HEK293 (cell line): ENCODE results near the gene ZDHHC13.

Source experiments
- CTCF ChIA-PET: fragments of 350-600 bp; formaldehyde crosslinking; extraction: SDS; loops from one replicate; lab custom pipeline; 2021; ENCODE audit warnings: antibody characterized with exemption; lab: Yijun Ruan, JAX
- POLR2A ChIA-PET: fragments of 300-600 bp; formaldehyde crosslinking; extraction: SDS; loops from one replicate; lab custom pipeline; 2020; ENCODE audit warnings: antibody characterized with exemption, inconsistent platforms; lab: Yijun Ruan, JAX
- H3K27ac ChIP-seq: fragments of 200-500 bp; sonication (Bioruptor generic); 2 replicates; pipeline ENCODE4 v1.5.1; 2014; ENCODE audit warnings: low read depth, low read length, control low read depth, inconsistent platforms; ENCODE audit errors: extremely low read depth
- H3K36me3 ChIP-seq, 2 experiments: fragments of 200-500 bp in 1 of 2; sonication (Bioruptor generic) in 1 of 2; 1 replicate in 1 of 2; 2 replicates in 1 of 2; pipeline ENCODE4 v1.5.1; 2014 to 2017; ENCODE audit warnings: inconsistent platforms in 2 of 2, low read length in 2 of 2; ENCODE audit not compliant: control insufficient read depth in 2 of 2, insufficient read depth in 1 of 2
- H3K4me1 ChIP-seq: fragments of 200-500 bp; sonication (Bioruptor generic); 2 replicates; pipeline ENCODE4 v1.5.1; 2014; ENCODE audit warnings: mild to moderate bottlenecking, low read length, inconsistent platforms; ENCODE audit not compliant: control insufficient read depth, insufficient read depth
- H3K4me3 ChIP-seq: 2 replicates; pipeline ENCODE4 v1.5.1; 2011; ENCODE audit warnings: low read depth, mild to moderate bottlenecking, control low read depth, low read length, moderate library complexity
- H3K9me3 ChIP-seq: fragments of 200-500 bp; sonication (Bioruptor generic); 2 replicates; pipeline ENCODE4 v1.5.1; 2014; ENCODE audit warnings: low read depth, low read length, inconsistent platforms; ENCODE audit not compliant: control insufficient read depth, insufficient read depth
- GLI2 ChIP-seq: fragments of 450-650 bp; formaldehyde crosslinking; IDR thresholded peaks from 2 replicates; pipeline ENCODE4; 2017; ENCODE audit warnings: missing biosample characterization, missing genetic modification characterization, low read depth, borderline replicate concordance
- HOXD13 ChIP-seq: sonication (generic); formaldehyde crosslinking; IDR thresholded peaks from 2 replicates; pipeline ENCODE4 v1.8.0; 2022; ENCODE audit warnings: missing genetic modification reagents, borderline replicate concordance
- OVOL3 ChIP-seq: fragments of 450-650 bp; formaldehyde crosslinking; IDR thresholded peaks from 2 replicates; pipeline ENCODE4 v1.5.1; 2016; ENCODE audit warnings: missing biosample characterization, missing genetic modification characterization
- SCRT2 ChIP-seq: fragments of 450-650 bp; formaldehyde crosslinking; IDR thresholded peaks from 2 replicates; pipeline ENCODE4 v1.5.1; 2016; ENCODE audit warnings: missing biosample characterization, missing genetic modification characterization
- TSHZ1 ChIP-seq: fragments of 450-650 bp; formaldehyde crosslinking; IDR thresholded peaks from 2 replicates; pipeline ENCODE4 v1.5.1; 2016; ENCODE audit warnings: missing biosample characterization, missing genetic modification characterization, borderline replicate concordance
- ZBTB1 ChIP-seq: fragments of 450-650 bp; formaldehyde crosslinking; IDR thresholded peaks from 2 replicates; pipeline ENCODE4 v1.5.1; 2016; ENCODE audit warnings: missing biosample characterization, missing genetic modification characterization
- ZBTB44 ChIP-seq: fragments of 450-650 bp; IDR thresholded peaks from 2 replicates; pipeline ENCODE4 v1.5.1; 2018; ENCODE audit warnings: missing biosample characterization, mild to moderate bottlenecking, missing genetic modification characterization
- ZBTB48 ChIP-seq: fragments of 450-650 bp; formaldehyde crosslinking; IDR thresholded peaks from 2 replicates; pipeline ENCODE4 v1.5.1; 2016; ENCODE audit warnings: missing biosample characterization, missing genetic modification characterization
- ZBTB6 ChIP-seq: fragments of 450-650 bp; formaldehyde crosslinking; IDR thresholded peaks from 2 replicates; pipeline ENCODE4 v1.5.1; 2017; ENCODE audit warnings: missing biosample characterization, missing genetic modification characterization
- ZIC2 ChIP-seq: fragments of 450-650 bp; formaldehyde crosslinking; IDR thresholded peaks from 2 replicates; pipeline ENCODE4 v1.5.1; 2016; ENCODE audit warnings: missing biosample characterization, missing genetic modification characterization
- ZNF132 ChIP-seq: fragments of 450-650 bp; formaldehyde crosslinking; IDR thresholded peaks from 2 replicates; pipeline ENCODE4 v1.5.1; 2017; ENCODE audit warnings: missing biosample characterization, missing genetic modification characterization, borderline replicate concordance
- ZNF248 ChIP-seq: fragments of 450-650 bp; formaldehyde crosslinking; IDR thresholded peaks from 2 replicates; pipeline ENCODE4 v1.5.1; 2017; ENCODE audit warnings: missing biosample characterization, missing genetic modification characterization
- ZNF302 ChIP-seq: fragments of 450-650 bp; formaldehyde crosslinking; IDR thresholded peaks from 2 replicates; pipeline ENCODE4 v1.5.1; 2016; ENCODE audit warnings: missing biosample characterization, missing genetic modification characterization, low read depth
- ZNF37A ChIP-seq: fragments of 450-650 bp; IDR thresholded peaks from 2 replicates; pipeline ENCODE4 v1.5.1; 2018; ENCODE audit warnings: missing biosample characterization, missing genetic modification characterization
- ZNF391 ChIP-seq: fragments of 450-650 bp; formaldehyde crosslinking; IDR thresholded peaks from 2 replicates; pipeline ENCODE4 v1.5.1; 2016; ENCODE audit warnings: low read depth, missing biosample characterization, missing genetic modification characterization, borderline replicate concordance
- ZNF48 ChIP-seq: fragments of 450-650 bp; formaldehyde crosslinking; IDR thresholded peaks from 2 replicates; pipeline ENCODE4 v1.5.1; 2016; ENCODE audit warnings: missing biosample characterization, missing genetic modification characterization
- ZNF555 ChIP-seq: fragments of 450-650 bp; formaldehyde crosslinking; conservative IDR thresholded peaks from 2 replicates; pipeline ENCODE4 v1.5.1; 2017; ENCODE audit warnings: missing biosample characterization, mild to moderate bottlenecking, missing genetic modification characterization, inconsistent platforms
- ZNF571 ChIP-seq: fragments of 450-650 bp; formaldehyde crosslinking; IDR thresholded peaks from 2 replicates; pipeline ENCODE4 v1.5.0; 2017; ENCODE audit warnings: missing biosample characterization, missing genetic modification characterization
- ZNF660 ChIP-seq: fragments of 450-650 bp; IDR thresholded peaks from 2 replicates; pipeline ENCODE4 v1.5.1; 2018; ENCODE audit warnings: missing biosample characterization, mild to moderate bottlenecking, missing genetic modification characterization
- ZNF670 ChIP-seq: fragments of 450-650 bp; formaldehyde crosslinking; IDR thresholded peaks from 2 replicates; pipeline ENCODE4 v1.5.1; 2016; ENCODE audit warnings: missing biosample characterization, missing genetic modification characterization, low read depth
- ZNF707 ChIP-seq: fragments of 450-650 bp; formaldehyde crosslinking; IDR thresholded peaks from 2 replicates; pipeline ENCODE4 v1.5.1; 2016; ENCODE audit warnings: missing biosample characterization, missing genetic modification characterization
- ZNF791 ChIP-seq: fragments of 450-650 bp; formaldehyde crosslinking; IDR thresholded peaks from 2 replicates; pipeline ENCODE4 v1.5.1; 2016; ENCODE audit warnings: missing biosample characterization, missing genetic modification characterization
- ZNF843 ChIP-seq: fragments of 450-650 bp; formaldehyde crosslinking; IDR thresholded peaks from 2 replicates; pipeline ENCODE4 v1.5.1; 2016; ENCODE audit warnings: missing biosample characterization, missing genetic modification characterization

The ZDHHC13 gene

GRCh38 chr11:19087658-19088057, 29.3 kb upstream of the ZDHHC13 start:
- Histone ChIP-seq H3K36me3 (no peaks in the 10 kb centered on the region), H3K4me3 (no peak overlapping the region), H3K4me1 (no peaks in the 10 kb centered on the region), H3K27ac (no peak overlapping the region), H3K9me3 (no peaks in the 10 kb centered on the region)
- CTCF ChIA-PET: interaction anchor here (1.0 to 3.9 kb wide), 2 partner anchors 11 to 80 kb away, joined by 4 to 16 read pairs; no protein-coding TSS in a partner anchor
- POLR2A ChIA-PET: no interaction called here
- TF ChIP-seq ZNF571 (tag by site-specific recombination) (no peak), ZNF660 (tag by site-specific recombination) (no peak), HOXD13 (CRISPR knock-in tag) (no peak), ZNF248 (no peak), ZNF391 (tag by site-specific recombination) (no peak)

GRCh38 chr11:19088791-19089190, 28.2 kb upstream of the ZDHHC13 start:
- Histone ChIP-seq H3K9me3 (no peaks in the 10 kb centered on the region), H3K4me3 (no peak overlapping the region), H3K27ac (no peak overlapping the region), H3K4me1 (no peaks in the 10 kb centered on the region), H3K36me3 (no peaks in the 10 kb centered on the region)
- CTCF ChIA-PET: interaction anchor here (0.6 to 1.5 kb wide), 3 partner anchors 11 to 34 kb away, joined by 3 to 8 read pairs (median 4); no protein-coding TSS in a partner anchor
- TF ChIP-seq ZBTB48 (tag by site-specific recombination) (no peak), ZNF843 (tag by site-specific recombination) (no peak), ZNF555 (tag by site-specific recombination) (no peak), OVOL3 (tag by site-specific recombination) (no peak), ZNF670 (tag by site-specific recombination) (no peak), ZNF302 (tag by site-specific recombination) (no peak), ZNF132 (tag by site-specific recombination) (no peak), ZBTB1 (tag by site-specific recombination) (no peak), SCRT2 (no peak), ZNF48 (tag by site-specific recombination) (no peak), GLI2 (tag by site-specific recombination) (no peak), ZBTB44 (no peak), ZNF37A (no peak), ZBTB6 (tag by site-specific recombination) (no peak), TSHZ1 (tag by site-specific recombination) (no peak), ZIC2 (no peak), ZNF248 (no peak), ZNF791 (tag by site-specific recombination) (no peak), ZNF707 (tag by site-specific recombination) (no peak)
- POLR2A ChIA-PET: no interaction called here
